B cell (primary cell): ENCODE measurements around the gene IKZF2.

Source experiments
- EZH2 ChIP-seq: IDR thresholded peaks from 2 replicates; pipeline ENCODE4 v1.6.1; 2012; ENCODE audit warnings: borderline replicate concordance, low read depth, mild to moderate bottlenecking, moderate library complexity, low read length; ENCODE audit not compliant: insufficient read depth, poor library complexity, severe bottlenecking
- TF ChIP-seq, protein P1 (sequence below): fragments of 200-600 bp; IDR thresholded peaks from one replicate; pipeline ENCODE4 v1.8.0; 2022; ENCODE audit warnings: antibody characterized with exemption, mild to moderate bottlenecking

DNA sequence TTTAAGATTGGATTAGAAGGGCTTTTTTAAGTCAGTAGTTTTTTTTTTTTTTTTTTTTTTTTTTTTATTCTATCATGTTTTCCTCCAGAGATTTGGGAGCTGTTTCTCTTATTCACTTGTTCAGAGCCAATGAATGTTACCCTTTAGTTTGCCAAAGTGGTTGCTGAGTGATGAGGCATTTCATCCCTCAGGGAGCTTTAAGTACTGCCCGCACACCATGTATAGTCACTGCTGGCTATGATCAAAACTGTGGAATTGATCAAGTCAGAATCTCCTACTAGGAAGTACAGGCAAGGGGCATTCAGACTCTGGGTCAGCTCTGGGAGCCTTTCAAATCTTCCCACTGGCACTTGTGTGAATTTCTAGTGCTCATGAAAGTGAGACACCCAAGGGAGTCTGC, 201.6 kb downstream of the IKZF2 start:
- TF ChIP-seq, protein P1, sequence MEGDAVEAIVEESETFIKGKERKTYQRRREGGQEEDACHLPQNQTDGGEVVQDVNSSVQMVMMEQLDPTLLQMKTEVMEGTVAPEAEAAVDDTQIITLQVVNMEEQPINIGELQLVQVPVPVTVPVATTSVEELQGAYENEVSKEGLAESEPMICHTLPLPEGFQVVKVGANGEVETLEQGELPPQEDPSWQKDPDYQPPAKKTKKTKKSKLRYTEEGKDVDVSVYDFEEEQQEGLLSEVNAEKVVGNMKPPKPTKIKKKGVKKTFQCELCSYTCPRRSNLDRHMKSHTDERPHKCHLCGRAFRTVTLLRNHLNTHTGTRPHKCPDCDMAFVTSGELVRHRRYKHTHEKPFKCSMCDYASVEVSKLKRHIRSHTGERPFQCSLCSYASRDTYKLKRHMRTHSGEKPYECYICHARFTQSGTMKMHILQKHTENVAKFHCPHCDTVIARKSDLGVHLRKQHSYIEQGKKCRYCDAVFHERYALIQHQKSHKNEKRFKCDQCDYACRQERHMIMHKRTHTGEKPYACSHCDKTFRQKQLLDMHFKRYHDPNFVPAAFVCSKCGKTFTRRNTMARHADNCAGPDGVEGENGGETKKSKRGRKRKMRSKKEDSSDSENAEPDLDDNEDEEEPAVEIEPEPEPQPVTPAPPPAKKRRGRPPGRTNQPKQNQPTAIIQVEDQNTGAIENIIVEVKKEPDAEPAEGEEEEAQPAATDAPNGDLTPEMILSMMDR: no peak
- TF ChIP-seq EZH2: no peak
